Measurements from ENCODE around the gene TMEM205. TPM values are rescaled to one million over a fixed set of nuclear protein-coding genes. Genes with fewer than 3 reads are reported as not detected.
"Not testable (repeated sequence)": the region's sequence is repeated elsewhere in the genome, so short reads cannot be mapped to it uniquely, and the experiment has no call there.

The TMEM205 gene
- total RNA-seq, 1 donor from 2014 or later: 57.2 TPM

DNA sequence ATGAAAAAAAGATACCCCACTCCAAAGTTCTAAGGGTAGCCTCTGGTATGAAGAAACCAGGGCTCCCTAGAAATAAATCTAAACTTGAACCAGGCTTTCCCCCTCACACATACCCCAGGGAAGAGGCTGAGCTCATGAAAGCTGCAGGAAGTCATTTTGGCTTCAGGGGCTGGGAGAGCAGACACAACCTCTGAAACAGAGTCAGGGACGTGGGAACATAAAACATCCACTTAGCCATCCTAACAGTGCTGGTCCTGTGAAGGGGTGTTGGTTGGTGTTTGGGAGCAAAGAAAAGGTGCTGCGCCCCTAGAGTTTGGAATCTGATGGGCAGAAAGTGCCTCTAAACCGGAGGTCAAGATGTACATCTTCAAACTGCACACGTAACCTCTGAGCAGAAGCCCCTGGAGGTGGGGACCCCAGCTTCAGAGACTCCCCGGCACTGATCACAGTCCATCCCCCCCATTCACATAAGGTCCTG lies 22.4 kb downstream of the TMEM205 start:
- H3K36me3 Mint-ChIP-seq: peaks cover 10% of the 10 kb centered on the region
- TF ChIP-seq, protein P1, sequence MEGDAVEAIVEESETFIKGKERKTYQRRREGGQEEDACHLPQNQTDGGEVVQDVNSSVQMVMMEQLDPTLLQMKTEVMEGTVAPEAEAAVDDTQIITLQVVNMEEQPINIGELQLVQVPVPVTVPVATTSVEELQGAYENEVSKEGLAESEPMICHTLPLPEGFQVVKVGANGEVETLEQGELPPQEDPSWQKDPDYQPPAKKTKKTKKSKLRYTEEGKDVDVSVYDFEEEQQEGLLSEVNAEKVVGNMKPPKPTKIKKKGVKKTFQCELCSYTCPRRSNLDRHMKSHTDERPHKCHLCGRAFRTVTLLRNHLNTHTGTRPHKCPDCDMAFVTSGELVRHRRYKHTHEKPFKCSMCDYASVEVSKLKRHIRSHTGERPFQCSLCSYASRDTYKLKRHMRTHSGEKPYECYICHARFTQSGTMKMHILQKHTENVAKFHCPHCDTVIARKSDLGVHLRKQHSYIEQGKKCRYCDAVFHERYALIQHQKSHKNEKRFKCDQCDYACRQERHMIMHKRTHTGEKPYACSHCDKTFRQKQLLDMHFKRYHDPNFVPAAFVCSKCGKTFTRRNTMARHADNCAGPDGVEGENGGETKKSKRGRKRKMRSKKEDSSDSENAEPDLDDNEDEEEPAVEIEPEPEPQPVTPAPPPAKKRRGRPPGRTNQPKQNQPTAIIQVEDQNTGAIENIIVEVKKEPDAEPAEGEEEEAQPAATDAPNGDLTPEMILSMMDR (IDR thresholded peaks at IDR 0.05; ENCODE audit: unreplicated experiment): no peak
- H3K27ac Mint-ChIP-seq: peak overlapping the region; percentile 92
- no peak for DNase-seq (ENCODE audit: low spot score in 2 of 2, unreplicated experiment in 2 of 2)
- H3K4me3 Mint-ChIP-seq: no peak overlapping the region
- no peaks in the 10 kb centered on the region for H3K9me3 Mint-ChIP-seq
- H3K27me3 Mint-ChIP-seq (ENCODE audit: low read depth): no peaks in the 10 kb centered on the region
- H3K4me1 Mint-ChIP-seq: peaks cover 36% of the 10 kb centered on the region

DNA sequence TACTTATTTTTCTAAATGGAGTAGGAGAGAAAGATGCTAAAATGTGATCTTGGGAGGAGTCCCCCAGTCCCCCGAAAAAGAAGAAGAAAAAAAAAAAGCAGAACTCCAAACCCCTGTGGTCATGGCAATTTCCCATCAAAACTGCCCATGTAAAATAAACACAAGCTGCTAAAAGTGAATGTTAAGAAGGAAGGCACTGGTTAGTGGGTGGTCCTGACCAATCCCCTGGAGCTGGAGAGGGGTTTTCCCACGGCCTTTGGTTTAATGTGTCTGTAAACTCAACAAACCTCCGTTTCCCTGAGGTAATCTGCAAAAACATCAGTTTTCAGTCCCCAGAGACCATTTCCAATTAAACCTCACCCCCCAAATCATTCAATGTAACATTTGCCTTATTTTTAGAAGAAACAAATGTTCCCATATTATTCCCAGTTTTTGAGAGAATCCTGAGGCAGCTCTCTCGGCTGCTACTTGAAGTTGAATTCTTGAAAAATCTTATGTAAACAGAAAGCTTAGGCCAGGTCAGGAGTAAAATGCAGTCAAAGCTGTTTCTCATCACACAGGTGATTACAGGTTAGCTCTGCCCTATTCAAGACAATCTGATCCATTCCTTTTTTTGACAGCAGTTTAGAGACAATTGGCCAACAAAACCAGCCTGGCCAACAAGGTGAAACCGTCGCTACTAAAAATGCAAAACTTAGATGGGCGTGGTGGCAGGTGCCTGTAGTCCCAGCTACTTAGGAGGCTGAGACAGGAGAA lies 23.6 kb downstream of the TMEM205 start:
- TF ChIP-seq, protein P1 (IDR thresholded peaks at IDR 0.05; ENCODE audit: unreplicated experiment): no peak
- H3K9me3 Mint-ChIP-seq: no peaks in the 10 kb centered on the region
- H3K27ac Mint-ChIP-seq: peak overlapping the region; percentile 54
- no peaks in the 10 kb centered on the region for H3K27me3 Mint-ChIP-seq (ENCODE audit: low read depth)
- H3K36me3 Mint-ChIP-seq: peaks cover 10% of the 10 kb centered on the region
- no peak overlapping the region for H3K4me3 Mint-ChIP-seq
- H3K4me1 Mint-ChIP-seq: peaks cover 36% of the 10 kb centered on the region
- no peak for DNase-seq (ENCODE audit: low spot score in 2 of 2, unreplicated experiment in 2 of 2)

DNA sequence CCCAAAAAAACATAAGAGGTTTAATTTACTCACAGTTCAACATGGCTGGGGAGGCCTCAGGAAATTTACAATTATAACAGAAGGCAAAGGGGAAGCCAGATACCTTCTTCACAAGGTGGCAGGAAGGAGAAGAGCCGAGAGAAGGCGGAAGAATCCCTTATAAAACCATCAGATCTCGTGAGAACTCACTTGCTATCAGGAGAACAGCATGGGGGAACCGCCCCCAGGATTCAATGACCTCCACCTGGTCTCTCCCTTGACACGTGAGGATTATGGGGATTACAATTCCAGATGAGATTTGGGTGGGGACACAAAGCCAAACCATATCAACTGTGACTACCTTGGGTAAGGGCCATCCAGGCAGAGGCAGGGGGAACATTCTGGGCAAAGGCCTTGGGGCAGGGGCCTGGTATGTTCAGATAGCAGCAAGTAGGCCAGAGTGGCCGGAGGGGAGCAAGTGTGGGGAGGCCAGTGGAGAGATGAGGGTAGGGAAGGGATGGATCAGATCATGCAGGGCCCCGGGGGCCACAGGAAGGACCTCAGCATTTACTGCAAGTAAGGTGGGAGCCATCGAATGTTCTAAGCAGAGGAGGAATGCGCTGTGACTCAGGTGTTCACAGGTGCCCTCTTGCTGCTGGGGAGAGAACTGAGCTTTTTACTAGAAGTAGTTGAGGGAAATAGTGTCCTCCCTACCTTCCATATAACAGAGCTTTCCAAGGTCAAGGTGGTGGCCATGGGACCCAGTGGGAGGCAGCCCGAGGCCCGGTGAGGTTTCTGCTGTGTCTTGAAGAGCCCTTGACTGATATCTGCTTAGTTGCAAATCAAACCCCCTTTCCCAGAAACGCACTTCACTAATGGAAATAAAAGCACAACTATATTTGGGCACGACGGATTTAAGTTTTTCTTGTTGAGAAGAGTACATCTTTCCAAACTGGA lies 24.6 kb downstream of the TMEM205 start:
- H3K36me3 Mint-ChIP-seq: peaks cover 4% of the 10 kb centered on the region
- peaks cover 36% of the 10 kb centered on the region for H3K4me1 Mint-ChIP-seq
- no peak overlapping the region for H3K4me3 Mint-ChIP-seq
- H3K27ac Mint-ChIP-seq: no peak overlapping the region
- DNase-seq (ENCODE audit: low spot score in 2 of 2, unreplicated experiment in 2 of 2): no peak
- TF ChIP-seq, protein P1 (IDR thresholded peaks at IDR 0.05; ENCODE audit: unreplicated experiment): no peak
- H3K27me3 Mint-ChIP-seq (ENCODE audit: low read depth): no peaks in the 10 kb centered on the region
- H3K9me3 Mint-ChIP-seq: no peaks in the 10 kb centered on the region

DNA sequence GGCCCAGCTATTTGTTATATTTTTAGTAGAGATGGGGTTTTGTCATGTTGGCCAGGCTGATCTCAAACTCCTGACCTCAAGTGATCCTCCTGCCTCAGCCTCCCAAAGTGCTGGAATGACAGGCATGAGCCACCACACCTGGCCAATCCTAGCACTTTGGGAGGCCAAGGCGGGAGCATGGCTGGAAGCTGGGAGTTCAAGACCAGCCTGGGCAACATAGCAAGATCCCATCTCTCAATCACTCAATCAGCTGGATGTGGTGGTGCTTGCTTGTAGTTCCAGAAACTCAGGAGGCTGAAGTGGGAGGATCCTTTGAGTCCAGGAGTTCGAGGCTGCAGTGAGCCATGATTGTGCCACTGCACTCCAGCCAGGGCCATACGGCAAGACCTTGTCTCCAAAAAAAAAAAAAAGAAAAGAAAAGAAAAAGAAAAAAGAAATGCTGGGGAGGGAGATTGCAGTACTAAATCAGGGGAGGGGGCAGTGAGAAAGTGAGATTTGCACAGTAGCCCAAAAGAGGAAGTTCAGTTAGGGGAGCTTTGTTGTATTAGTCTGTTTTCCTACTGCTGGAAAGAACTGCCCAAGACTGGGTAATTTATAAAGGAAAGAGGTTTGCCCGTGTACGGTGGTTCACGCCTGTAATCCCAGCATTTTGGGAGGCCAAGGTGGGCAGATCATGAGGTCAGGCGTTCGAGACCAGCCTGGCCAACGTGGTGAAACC lies 25.6 kb downstream of the TMEM205 start:
- H3K4me3 Mint-ChIP-seq; H3K36me3 Mint-ChIP-seq; H3K27me3 Mint-ChIP-seq (ENCODE audit: low read depth); DNase-seq (ENCODE audit: low spot score in 2 of 2, unreplicated experiment in 2 of 2); H3K27ac Mint-ChIP-seq; H3K9me3 Mint-ChIP-seq: not testable (repeated sequence)
- peaks cover 36% of the 10 kb centered on the region for H3K4me1 Mint-ChIP-seq

DNA sequence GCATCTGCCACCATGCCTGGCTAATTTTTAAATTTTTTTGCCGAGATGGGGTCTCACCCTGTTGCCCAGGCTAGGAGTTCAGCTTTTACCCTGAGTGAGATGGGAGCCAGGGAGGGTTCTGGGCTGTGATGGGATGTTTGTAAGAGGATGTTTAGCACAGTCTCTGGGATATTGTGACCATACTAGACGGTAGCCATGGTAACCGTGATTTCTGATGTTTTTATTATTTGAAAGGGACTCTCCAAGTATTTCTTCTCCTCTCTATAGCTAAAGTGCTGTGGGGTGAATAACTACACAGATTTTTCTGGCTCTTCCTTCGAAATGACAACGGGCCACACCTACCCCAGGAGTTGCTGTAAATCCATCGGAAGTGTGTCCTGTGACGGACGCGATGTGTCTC lies 39.7 kb downstream of the TMEM205 start:
- H3K9me3 Mint-ChIP-seq: no peaks in the 10 kb centered on the region
- no peak for DNase-seq (ENCODE audit: low spot score in 2 of 2, unreplicated experiment in 2 of 2)
- no peaks in the 10 kb centered on the region for H3K36me3 Mint-ChIP-seq
- peaks cover 10% of the 10 kb centered on the region for H3K27me3 Mint-ChIP-seq (ENCODE audit: low read depth)
- H3K4me3 Mint-ChIP-seq: no peak overlapping the region
- no peak overlapping the region for H3K27ac Mint-ChIP-seq
- H3K4me1 Mint-ChIP-seq: no peaks in the 10 kb centered on the region
- TF ChIP-seq, protein P1 (IDR thresholded peaks at IDR 0.05; ENCODE audit: unreplicated experiment): no peak

All from mesothelial cell of epicardium (in vitro differentiated cells).